B cell (primary cell): Measurements from ENCODE around the gene DPEP2NB.

Experiments
- CTCF ChIP-seq: fragments of 200-600 bp; IDR thresholded peaks from one replicate; pipeline ENCODE4 v1.8.0; 2022; ENCODE audit warnings: antibody characterized with exemption, mild to moderate bottlenecking
- EZH2 ChIP-seq: IDR thresholded peaks from 2 replicates; pipeline ENCODE4 v1.6.1; 2012; ENCODE audit warnings: borderline replicate concordance, low read depth, mild to moderate bottlenecking, moderate library complexity, low read length; ENCODE audit not compliant: insufficient read depth, poor library complexity, severe bottlenecking

DNA sequence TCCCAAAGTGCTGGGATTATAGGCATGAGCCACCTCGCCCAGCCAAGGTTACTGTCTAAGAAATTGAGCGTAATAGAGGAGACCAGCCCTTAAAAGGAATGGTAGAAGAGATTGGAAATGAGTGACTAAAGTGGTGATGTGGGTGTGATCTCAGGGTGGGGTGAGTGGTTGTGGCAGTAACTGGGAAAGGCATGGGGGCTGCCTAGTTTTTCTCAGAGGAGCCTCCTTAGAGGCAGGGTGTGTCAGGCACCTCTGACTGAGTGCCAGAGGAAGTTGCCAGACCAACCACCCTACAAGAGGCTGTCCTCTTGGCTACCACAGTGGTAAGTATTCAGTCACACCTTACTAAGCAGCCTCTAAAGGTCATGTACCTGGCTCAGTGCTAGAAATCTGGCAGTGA is 16.2 kb upstream of the DPEP2NB start:
- TF ChIP-seq CTCF (no peak), EZH2 (no peak)
